ENCODE results near the gene ARID1B. TPM values are rescaled to one million over a fixed set of nuclear protein-coding genes. Genes with fewer than 3 reads are reported as not detected.

Gene ARID1B
- total RNA-seq, 1 donor from 2014 or later = 93.8 TPM

- intact Hi-C loops (cut with micrococcal nuclease) = no loop called here
Measured at GRCh38 chr6:157063176-157063905, 286.2 kb downstream of the ARID1B start.

GRCh38 chr6:157063923-157064322 is 286.7 kb downstream of the ARID1B start:
- intact Hi-C loops (cut with micrococcal nuclease) = no loop called here

GRCh38 chr6:157064502-157064901 is 287.3 kb downstream of the ARID1B start:
- intact Hi-C loops (cut with micrococcal nuclease) = no loop called here

GRCh38 chr6:157065366-157065765 is 288.2 kb downstream of the ARID1B start:
- intact Hi-C loops (cut with micrococcal nuclease) = no loop called here

GRCh38 chr6:157066781-157067491 is 289.8 kb downstream of the ARID1B start:
- intact Hi-C loops (cut with micrococcal nuclease) = no loop called here

GRCh38 chr6:157067507-157067906 is 290.3 kb downstream of the ARID1B start:
- intact Hi-C loops (cut with micrococcal nuclease) = no loop called here

GRCh38 chr6:157068691-157069324 is 291.6 kb downstream of the ARID1B start:
- intact Hi-C loops (cut with micrococcal nuclease) = loop anchor here (1.0 kb wide), 2 partner anchors 7 to 13 kb away; no protein-coding TSS in a partner anchor

- intact Hi-C loops (cut with micrococcal nuclease) = no loop called here
Measured at GRCh38 chr6:157069585-157069984, 292.4 kb downstream of the ARID1B start.

- intact Hi-C loops (cut with micrococcal nuclease) = no loop called here
Measured at GRCh38 chr6:157070403-157071107, 293.4 kb downstream of the ARID1B start.

- intact Hi-C loops (cut with micrococcal nuclease) = no loop called here
Measured at GRCh38 chr6:157072128-157072527, 294.9 kb downstream of the ARID1B start.

GRCh38 chr6:157073596-157073995 is 296.4 kb downstream of the ARID1B start:
- intact Hi-C loops (cut with micrococcal nuclease) = no loop called here

- intact Hi-C loops (cut with micrococcal nuclease) = no loop called here
Measured at GRCh38 chr6:157074969-157075368, 297.8 kb downstream of the ARID1B start.

GRCh38 chr6:157075549-157076450 is 298.6 kb downstream of the ARID1B start:
- intact Hi-C loops (cut with micrococcal nuclease) = loop anchor here (1.0 to 2.0 kb wide), 4 partner anchors 7 to 55 kb away; no protein-coding TSS in a partner anchor

- intact Hi-C loops (cut with micrococcal nuclease) = loop anchor here (1.0 to 2.0 kb wide), 4 partner anchors 8 to 56 kb away; no protein-coding TSS in a partner anchor
Measured at GRCh38 chr6:157076451-157076822, 299.3 kb downstream of the ARID1B start.

GRCh38 chr6:157077251-157077650 is 300.1 kb downstream of the ARID1B start:
- intact Hi-C loops (cut with micrococcal nuclease) = loop anchor here (2.0 kb wide), 2 partner anchors 32 to 56 kb away; no protein-coding TSS in a partner anchor

- intact Hi-C loops (cut with micrococcal nuclease) = no loop called here
Measured at GRCh38 chr6:157078326-157078725, 301.1 kb downstream of the ARID1B start.

GRCh38 chr6:157079277-157079676 is 302.1 kb downstream of the ARID1B start:
- intact Hi-C loops (cut with micrococcal nuclease) = no loop called here

GRCh38 chr6:157079771-157080170 is 302.6 kb downstream of the ARID1B start:
- intact Hi-C loops (cut with micrococcal nuclease) = no loop called here

GRCh38 chr6:157080986-157081391 is 303.8 kb downstream of the ARID1B start:
- intact Hi-C loops (cut with micrococcal nuclease) = no loop called here

- intact Hi-C loops (cut with micrococcal nuclease) = no loop called here
Measured at GRCh38 chr6:157083343-157083742, 306.2 kb downstream of the ARID1B start.

Measured in T-helper 1 cell treated with Interleukin-12 subunit alpha and Interleukin-12 subunit beta and Interleukin-4 antibody, amounts not matched to agents 30 ng/mL and 1 ng/mL, for 36 hours (primary cell).